H1 (cell line): ENCODE measurements around the gene HMCN2.

Source experiments
- CBX5 ChIP-seq: fragments of 300-800, 300-1000 bp; sonication (generic); IDR thresholded peaks from 2 replicates; pipeline ENCODE4 v1.7.1; 2016; ENCODE audit warnings: antibody characterized with exemption, low read length, low read depth
- CREB1 ChIP-seq: IDR thresholded peaks from 2 replicates; pipeline ENCODE4 v1.6.1; 2012; ENCODE audit warnings: inconsistent platforms
- EZH2 ChIP-seq: fragments of 200-600 bp; sonication (generic); IDR thresholded peaks from 2 replicates; pipeline ENCODE4 v1.7.1; 2012; ENCODE audit warnings: low read depth, mild to moderate bottlenecking, moderate library complexity, low read length, inconsistent platforms; ENCODE audit not compliant: severe bottlenecking
- FOSL1 ChIP-seq: IDR thresholded peaks from 2 replicates; pipeline ENCODE4 v1.6.1; 2011; ENCODE audit warnings: mild to moderate bottlenecking, low read depth, low read length, moderate library complexity; ENCODE audit not compliant: insufficient read depth
- POLR2AphosphoS5 ChIP-seq: IDR thresholded peaks from 2 replicates; pipeline ENCODE4 v1.6.1; 2011; ENCODE audit warnings: low read depth, low read length
- RFX5 ChIP-seq: IDR thresholded peaks from 2 replicates; pipeline ENCODE4 v1.6.1; 2011; ENCODE audit warnings: low read depth, low read length, improper control_type of control experiment, borderline replicate concordance
- SP2 ChIP-seq: IDR thresholded peaks from 2 replicates; pipeline ENCODE4 v1.6.1; 2012; ENCODE audit warnings: mild to moderate bottlenecking, low read length, inconsistent platforms
- TAF7 ChIP-seq: optimal IDR thresholded peaks from 2 replicates; pipeline ENCODE3; 2011; ENCODE audit warnings: low read depth, mild to moderate bottlenecking, inconsistent platforms, low read length, moderate library complexity, borderline replicate concordance
- TF ChIP-seq, protein P1 (sequence below), 3 experiments: IDR thresholded peaks; 1 replicate in 2 of 3; 2 replicates in 1 of 3; pipeline versions ENCODE4 v1.5.1 to v1.6.1; 2011; ENCODE audit warnings: low read length in 3 of 3, mild to moderate bottlenecking in 3 of 3, inconsistent platforms in 2 of 3, low read depth in 1 of 3, moderate library complexity in 1 of 3; ENCODE audit not compliant: insufficient read depth in 1 of 3; ENCODE audit errors: control extremely low read depth in 1 of 3

- TF ChIP-seq CREB1 (no peak), EZH2 (no peak), POLR2AphosphoS5 (no peak), RFX5 (no peak), SP2 (no peak), FOSL1 (no peak), CBX5 (no peak), TAF7 (no peak)
- TF ChIP-seq, protein P1, sequence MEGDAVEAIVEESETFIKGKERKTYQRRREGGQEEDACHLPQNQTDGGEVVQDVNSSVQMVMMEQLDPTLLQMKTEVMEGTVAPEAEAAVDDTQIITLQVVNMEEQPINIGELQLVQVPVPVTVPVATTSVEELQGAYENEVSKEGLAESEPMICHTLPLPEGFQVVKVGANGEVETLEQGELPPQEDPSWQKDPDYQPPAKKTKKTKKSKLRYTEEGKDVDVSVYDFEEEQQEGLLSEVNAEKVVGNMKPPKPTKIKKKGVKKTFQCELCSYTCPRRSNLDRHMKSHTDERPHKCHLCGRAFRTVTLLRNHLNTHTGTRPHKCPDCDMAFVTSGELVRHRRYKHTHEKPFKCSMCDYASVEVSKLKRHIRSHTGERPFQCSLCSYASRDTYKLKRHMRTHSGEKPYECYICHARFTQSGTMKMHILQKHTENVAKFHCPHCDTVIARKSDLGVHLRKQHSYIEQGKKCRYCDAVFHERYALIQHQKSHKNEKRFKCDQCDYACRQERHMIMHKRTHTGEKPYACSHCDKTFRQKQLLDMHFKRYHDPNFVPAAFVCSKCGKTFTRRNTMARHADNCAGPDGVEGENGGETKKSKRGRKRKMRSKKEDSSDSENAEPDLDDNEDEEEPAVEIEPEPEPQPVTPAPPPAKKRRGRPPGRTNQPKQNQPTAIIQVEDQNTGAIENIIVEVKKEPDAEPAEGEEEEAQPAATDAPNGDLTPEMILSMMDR (IDR thresholded peaks at IDR 0.05; ENCODE audit: control extremely low read depth in 1 of 3, insufficient read depth in 1 of 3, low read depth in 1 of 3, low read length in 3 of 3), result no peak
Measured at GRCh38 chr9:130331573-130331972, 66.0 kb downstream of the HMCN2 start.
